ENCODE measurements around the gene CSHL1. TPM values are rescaled to one million over a fixed set of nuclear protein-coding genes. Genes with fewer than 3 reads are reported as not detected.

The CSHL1 gene
- total and polyA plus RNA-seq, 2 donors (not counting 1 experiment from before 2014, with no cell fraction given): not detected

- no peak overlapping the region for H3K27ac ChIP-seq (ENCODE audit: insufficient read depth, low read length)
- H3K4me2 ChIP-seq (ENCODE audit: extremely low read depth, insufficient read depth, low read length): no peak overlapping the region
- no peaks in the 10 kb centered on the region for H3K79me2 ChIP-seq (ENCODE audit: control insufficient read depth, insufficient read depth, low read length)
- DNase-seq (ENCODE audit: low read depth in 2 of 2): peak; percentile 44 to 63
- no peaks in the 10 kb centered on the region for H3K27me3 ChIP-seq (ENCODE audit: control insufficient read depth, insufficient read depth, low read length)
- no peaks in the 10 kb centered on the region for H3K9me3 ChIP-seq (ENCODE audit: control insufficient read depth, insufficient read depth, low read depth, low read length)
- no peaks in the 10 kb centered on the region for H3K36me3 ChIP-seq (ENCODE audit: control insufficient read depth, insufficient read depth, low read length)
- no peaks in the 10 kb centered on the region for H3K4me1 ChIP-seq (ENCODE audit: control insufficient read depth, extremely low read depth, insufficient read depth, low read length)
- no peak overlapping the region for H2AFZ ChIP-seq (ENCODE audit: low read length)
- H3K4me3 ChIP-seq (replicated peaks in 1 of 4; ENCODE audit: control extremely low read depth in 1 of 4, insufficient read depth in 1 of 4, low read depth in 3 of 4, low read length in 4 of 4): no peak overlapping the region
- no peaks in the 10 kb centered on the region for H4K20me1 ChIP-seq (ENCODE audit: control insufficient read depth, extremely low read depth, insufficient read depth, low read length)
- TF ChIP-seq EZH2 (IDR thresholded peaks at IDR 0.05; ENCODE audit: low read length, missing control alignments): no peak
- no peak for TF ChIP-seq CTCF (conservative IDR thresholded peaks at IDR 0.05 in 1 of 2, IDR thresholded peaks at IDR 0.05 in 1 of 2; ENCODE audit: low read depth in 1 of 2, low read length in 2 of 2)
- H3K9ac ChIP-seq (ENCODE audit: insufficient read depth, low read length): no peak overlapping the region
Observed at GRCh38 chr17:63956296-63956920, 45.4 kb upstream of the CSHL1 start.

- H3K4me3 ChIP-seq (replicated peaks in 1 of 4; ENCODE audit: control extremely low read depth in 1 of 4, insufficient read depth in 1 of 4, low read depth in 3 of 4, low read length in 4 of 4): no peak overlapping the region
- no peaks in the 10 kb centered on the region for H3K36me3 ChIP-seq (ENCODE audit: control insufficient read depth, insufficient read depth, low read length)
- no peak for DNase-seq (ENCODE audit: low read depth in 2 of 2)
- H3K27me3 ChIP-seq (ENCODE audit: control insufficient read depth, insufficient read depth, low read length): no peaks in the 10 kb centered on the region
- H3K79me2 ChIP-seq (ENCODE audit: control insufficient read depth, insufficient read depth, low read length): no peaks in the 10 kb centered on the region
- H2AFZ ChIP-seq (ENCODE audit: low read length): no peak overlapping the region
- H3K4me2 ChIP-seq (ENCODE audit: extremely low read depth, insufficient read depth, low read length): no peak overlapping the region
- no peaks in the 10 kb centered on the region for H3K4me1 ChIP-seq (ENCODE audit: control insufficient read depth, extremely low read depth, insufficient read depth, low read length)
- H3K27ac ChIP-seq (ENCODE audit: insufficient read depth, low read length): no peak overlapping the region
- TF ChIP-seq CTCF (conservative IDR thresholded peaks at IDR 0.05 in 1 of 2, IDR thresholded peaks at IDR 0.05 in 1 of 2; ENCODE audit: low read depth in 1 of 2, low read length in 2 of 2) (no peak), EZH2 (IDR thresholded peaks at IDR 0.05; ENCODE audit: low read length, missing control alignments) (no peak)
- no peaks in the 10 kb centered on the region for H3K9me3 ChIP-seq (ENCODE audit: control insufficient read depth, insufficient read depth, low read depth, low read length)
- H4K20me1 ChIP-seq (ENCODE audit: control insufficient read depth, extremely low read depth, insufficient read depth, low read length): no peaks in the 10 kb centered on the region
- H3K9ac ChIP-seq (ENCODE audit: insufficient read depth, low read length): no peak overlapping the region
Observed at GRCh38 chr17:63955791-63956190, 44.7 kb upstream of the CSHL1 start.

- H3K36me3 ChIP-seq (ENCODE audit: control insufficient read depth, insufficient read depth, low read length): no peaks in the 10 kb centered on the region
- DNase-seq (ENCODE audit: low read depth in 2 of 2): no peak
- TF ChIP-seq CTCF (conservative IDR thresholded peaks at IDR 0.05 in 1 of 2, IDR thresholded peaks at IDR 0.05 in 1 of 2; ENCODE audit: low read depth in 1 of 2, low read length in 2 of 2) (no peak), EZH2 (IDR thresholded peaks at IDR 0.05; ENCODE audit: low read length, missing control alignments) (no peak)
- no peaks in the 10 kb centered on the region for H3K9me3 ChIP-seq (ENCODE audit: control insufficient read depth, insufficient read depth, low read depth, low read length)
- no peak overlapping the region for H3K4me2 ChIP-seq (ENCODE audit: extremely low read depth, insufficient read depth, low read length)
- no peak overlapping the region for H3K27ac ChIP-seq (ENCODE audit: insufficient read depth, low read length)
- no peak overlapping the region for H3K4me3 ChIP-seq (replicated peaks in 1 of 4; ENCODE audit: control extremely low read depth in 1 of 4, insufficient read depth in 1 of 4, low read depth in 3 of 4, low read length in 4 of 4)
- H3K4me1 ChIP-seq (ENCODE audit: control insufficient read depth, extremely low read depth, insufficient read depth, low read length): no peaks in the 10 kb centered on the region
- H3K79me2 ChIP-seq (ENCODE audit: control insufficient read depth, insufficient read depth, low read length): no peaks in the 10 kb centered on the region
- no peak overlapping the region for H3K9ac ChIP-seq (ENCODE audit: insufficient read depth, low read length)
- H3K27me3 ChIP-seq (ENCODE audit: control insufficient read depth, insufficient read depth, low read length): no peaks in the 10 kb centered on the region
- H2AFZ ChIP-seq (ENCODE audit: low read length): no peak overlapping the region
- H4K20me1 ChIP-seq (ENCODE audit: control insufficient read depth, extremely low read depth, insufficient read depth, low read length): no peaks in the 10 kb centered on the region
Observed at GRCh38 chr17:63955232-63955631, 44.2 kb upstream of the CSHL1 start.
